MM.1S (cell line): Measurements from ENCODE around the gene FAM72B.
"Not testable (repeated sequence)": the region's sequence is repeated elsewhere in the genome, so short reads cannot be mapped to it uniquely, and the experiment has no call there.

Source experiments
- DNase-seq: peaks from one replicate; pipeline ENCODE4 v3.0.0-alpha.2; 2015
- H2AFZ ChIP-seq: fragments of 300-600 bp; sonication (generic); 2 replicates; pipeline ENCODE4 v1.6.0; 2016; ENCODE audit warnings: antibody characterized with exemption, low read length
- H3F3A ChIP-seq: fragments of 300-600 bp; sonication (generic); 2 replicates; pipeline ENCODE4 v1.6.1; 2016; ENCODE audit warnings: mild to moderate bottlenecking, antibody characterized with exemption, low read length, moderate library complexity, mixed read lengths; ENCODE audit not compliant: insufficient read depth
- H3K27ac ChIP-seq: fragments of 300-600 bp; sonication (generic); 2 replicates; pipeline ENCODE4 v1.5.1; 2016; ENCODE audit warnings: mild to moderate bottlenecking, low read length
- H3K27me3 ChIP-seq: fragments of 300-600 bp; sonication (generic); replicated peaks from 2 replicates; pipeline ENCODE4 v1.6.0; 2016; ENCODE audit warnings: low read length; ENCODE audit not compliant: insufficient read depth
- H3K36me3 ChIP-seq: fragments of 300-600 bp; sonication (generic); replicated peaks from 2 replicates; pipeline ENCODE4 v1.6.1; 2016; ENCODE audit warnings: mild to moderate bottlenecking, low read length, mixed read lengths; ENCODE audit not compliant: insufficient read depth
- H3K4me1 ChIP-seq: fragments of 300-600 bp; sonication (generic); 2 replicates; pipeline ENCODE4 v1.6.1; 2016; ENCODE audit warnings: low read length, mixed read lengths
- H3K4me2 ChIP-seq: fragments of 300-600 bp; sonication (generic); 2 replicates; pipeline ENCODE4 v1.6.0; 2016; ENCODE audit warnings: low read depth, low read length
- H3K4me3 ChIP-seq: fragments of 300-600 bp; sonication (generic); 2 replicates; pipeline ENCODE4 v1.5.1; 2016; ENCODE audit warnings: low read length, mixed read lengths
- H3K79me2 ChIP-seq: fragments of 300-600 bp; sonication (generic); 2 replicates; pipeline ENCODE4 v1.6.1; 2016; ENCODE audit warnings: mixed run types, low read length, mixed read lengths
- H3K9ac ChIP-seq: fragments of 300-600 bp; sonication (generic); 2 replicates; pipeline ENCODE4 v1.6.1; 2016; ENCODE audit warnings: low read length, mixed read lengths
- H3K9me2 ChIP-seq: fragments of 300-600 bp; sonication (generic); replicated peaks from 2 replicates; pipeline ENCODE4 v1.6.1; 2016; ENCODE audit warnings: mild to moderate bottlenecking, low read length, mixed read lengths; ENCODE audit not compliant: insufficient read depth
- H3K9me3 ChIP-seq: fragments of 300-600 bp; sonication (generic); replicated peaks from 2 replicates; pipeline ENCODE4 v1.6.1; 2016; ENCODE audit warnings: mild to moderate bottlenecking, low read length, mixed read lengths; ENCODE audit not compliant: insufficient read depth
- H4K20me1 ChIP-seq: fragments of 300-600 bp; sonication (generic); 2 replicates; pipeline ENCODE4 v1.6.1; 2016; ENCODE audit warnings: mild to moderate bottlenecking, low read length, moderate library complexity, mixed read lengths; ENCODE audit not compliant: insufficient read depth

The FAM72B gene

DNA sequence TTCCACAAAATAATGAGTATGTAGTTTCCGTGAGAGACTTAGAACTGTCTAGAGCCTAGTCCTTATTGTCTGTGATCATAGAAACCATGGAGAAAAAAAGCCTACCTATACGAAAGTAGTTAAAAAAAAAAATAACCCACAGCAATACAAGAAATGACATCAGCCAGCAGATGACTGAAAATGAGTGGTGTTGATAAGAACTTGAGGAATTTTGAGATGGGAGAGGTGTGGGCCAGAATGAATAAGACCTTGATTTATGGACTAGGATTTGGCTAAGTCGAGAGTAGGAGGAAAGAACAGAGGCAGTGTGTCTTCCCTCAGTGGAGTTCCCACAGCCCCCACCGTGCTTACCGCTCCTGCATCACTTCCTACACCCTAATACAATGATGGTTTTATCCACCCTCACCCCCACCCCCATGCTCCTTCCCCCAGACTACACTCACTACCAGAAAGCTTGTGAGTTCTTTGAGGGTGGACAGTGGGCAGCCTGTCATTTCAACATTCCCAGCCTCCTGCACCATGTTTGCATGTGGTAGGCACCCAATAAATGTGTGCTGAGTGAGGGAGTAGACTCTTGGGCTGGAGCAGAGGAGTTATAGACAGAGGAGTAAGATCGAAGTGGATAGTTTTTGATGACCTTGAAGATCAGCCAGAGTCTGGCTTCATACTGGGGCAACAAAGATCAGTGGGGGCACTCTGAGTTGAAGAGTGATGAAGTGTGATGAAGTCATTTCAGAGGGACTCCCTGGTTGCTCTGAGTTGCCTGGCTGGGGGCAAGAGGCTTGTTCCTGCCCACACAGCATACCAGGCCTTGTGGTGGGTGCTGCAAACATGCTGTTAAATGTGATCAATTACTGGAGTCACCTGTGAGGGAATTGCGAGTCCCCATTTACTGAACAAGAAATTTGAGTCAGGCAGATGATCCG, 21.9 kb upstream of the FAM72B start:
- H3K27me3 ChIP-seq, H3F3A ChIP-seq, H4K20me1 ChIP-seq, DNase-seq, H3K36me3 ChIP-seq, H3K4me2 ChIP-seq, H3K9ac ChIP-seq, H2AFZ ChIP-seq, H3K9me3 ChIP-seq, H3K4me1 ChIP-seq, H3K9me2 ChIP-seq, H3K4me3 ChIP-seq, H3K79me2 ChIP-seq, H3K27ac ChIP-seq: not testable (repeated sequence)

DNA sequence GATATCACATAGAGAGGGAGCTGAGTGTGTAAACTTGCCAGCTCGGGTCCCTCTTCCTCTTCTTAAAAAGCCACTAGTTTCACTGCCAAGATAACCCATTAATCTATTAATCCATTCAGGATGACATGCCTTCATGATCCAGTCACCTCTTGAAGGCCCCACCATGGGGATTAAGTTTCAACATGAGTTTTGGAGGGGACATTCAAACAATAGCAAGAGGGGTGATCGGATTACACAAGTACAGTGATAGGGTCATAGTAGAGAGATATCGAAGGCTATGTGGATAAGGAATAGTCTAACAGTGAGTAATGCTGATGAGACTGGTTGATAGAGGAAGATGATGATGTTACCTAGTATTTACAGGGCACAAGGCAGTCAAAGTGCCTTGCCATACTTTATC, 18.8 kb upstream of the FAM72B start:
- H3K27ac ChIP-seq, H3K4me2 ChIP-seq, DNase-seq, H3K4me3 ChIP-seq, H3K9me2 ChIP-seq, H4K20me1 ChIP-seq, H3K79me2 ChIP-seq, H3K4me1 ChIP-seq, H3K27me3 ChIP-seq, H3F3A ChIP-seq, H3K9ac ChIP-seq, H3K36me3 ChIP-seq, H3K9me3 ChIP-seq, H2AFZ ChIP-seq: not testable (repeated sequence)

GRCh38 chr1:121200985-121201981, 17.1 kb upstream of the FAM72B start:
- H3K4me2 ChIP-seq, H3K9me3 ChIP-seq, H3K27me3 ChIP-seq, H4K20me1 ChIP-seq, H2AFZ ChIP-seq, DNase-seq, H3K9me2 ChIP-seq, H3K4me1 ChIP-seq, H3K4me3 ChIP-seq, H3K36me3 ChIP-seq, H3K79me2 ChIP-seq, H3F3A ChIP-seq, H3K9ac ChIP-seq, H3K27ac ChIP-seq: not testable (repeated sequence)

GRCh38 chr1:121200232-121200631, 16.1 kb upstream of the FAM72B start:
- H3F3A ChIP-seq, H3K4me2 ChIP-seq: not testable (repeated sequence)

GRCh38 chr1:121199763-121200162, 15.6 kb upstream of the FAM72B start:
- not testable (repeated sequence) for H4K20me1 ChIP-seq, H3K27ac ChIP-seq, H2AFZ ChIP-seq, H3K4me1 ChIP-seq, H3K9me3 ChIP-seq, H3K79me2 ChIP-seq, H3K27me3 ChIP-seq, H3K4me3 ChIP-seq, H3K36me3 ChIP-seq, H3K9me2 ChIP-seq, H3K4me2 ChIP-seq, H3F3A ChIP-seq, DNase-seq, H3K9ac ChIP-seq

More at GRCh38 chr1:121200232-121200631, 16.1 kb upstream of the FAM72B start:
- not testable (repeated sequence) for H3K79me2 ChIP-seq, H3K36me3 ChIP-seq, H3K27ac ChIP-seq, H2AFZ ChIP-seq, H3K27me3 ChIP-seq, H3K9ac ChIP-seq, H3K4me3 ChIP-seq, H3K9me2 ChIP-seq, DNase-seq, H4K20me1 ChIP-seq, H3K4me1 ChIP-seq, H3K9me3 ChIP-seq

DNA sequence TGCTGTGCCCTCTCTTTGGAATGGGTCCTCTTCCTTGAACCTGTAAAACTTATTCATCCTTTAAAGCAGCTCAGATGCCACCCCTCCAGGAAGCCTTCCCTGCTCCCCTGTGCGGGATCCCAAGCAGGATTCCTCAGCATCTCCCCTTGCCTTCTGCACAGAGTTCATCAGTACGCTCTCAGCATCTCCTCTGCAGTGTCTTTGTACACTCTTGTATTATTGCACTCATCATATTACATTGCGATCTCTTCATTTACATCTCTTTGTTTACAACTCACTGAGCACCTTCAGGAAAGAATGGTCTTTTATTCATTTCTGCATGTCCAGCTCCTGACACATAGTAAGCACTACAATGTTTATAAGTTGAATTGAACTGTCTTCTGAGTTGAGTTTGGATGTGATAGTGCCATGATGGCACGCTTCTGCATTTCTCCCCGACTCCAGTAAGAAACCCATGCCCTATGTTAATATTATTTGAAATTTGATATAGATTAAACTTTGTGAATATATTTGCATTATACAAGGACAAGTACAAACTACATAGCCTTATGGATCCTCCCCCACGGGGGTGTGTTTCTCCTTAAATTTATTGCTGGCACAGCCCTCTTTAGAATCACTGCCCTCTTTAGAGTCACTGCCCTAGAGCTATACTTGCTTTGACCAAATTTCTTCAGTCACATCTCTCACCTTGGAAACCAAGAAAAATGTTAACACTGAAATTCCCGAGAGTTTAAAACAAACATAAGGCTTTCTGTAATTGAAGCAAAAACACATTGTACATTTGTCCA, 13.1 kb upstream of the FAM72B start:
- not testable (repeated sequence) for H3K27ac ChIP-seq, H2AFZ ChIP-seq, H3K79me2 ChIP-seq, H3F3A ChIP-seq, H3K9me3 ChIP-seq, H3K27me3 ChIP-seq, H3K4me3 ChIP-seq, DNase-seq, H3K9me2 ChIP-seq, H3K9ac ChIP-seq, H3K36me3 ChIP-seq, H3K4me2 ChIP-seq, H4K20me1 ChIP-seq, H3K4me1 ChIP-seq

DNA sequence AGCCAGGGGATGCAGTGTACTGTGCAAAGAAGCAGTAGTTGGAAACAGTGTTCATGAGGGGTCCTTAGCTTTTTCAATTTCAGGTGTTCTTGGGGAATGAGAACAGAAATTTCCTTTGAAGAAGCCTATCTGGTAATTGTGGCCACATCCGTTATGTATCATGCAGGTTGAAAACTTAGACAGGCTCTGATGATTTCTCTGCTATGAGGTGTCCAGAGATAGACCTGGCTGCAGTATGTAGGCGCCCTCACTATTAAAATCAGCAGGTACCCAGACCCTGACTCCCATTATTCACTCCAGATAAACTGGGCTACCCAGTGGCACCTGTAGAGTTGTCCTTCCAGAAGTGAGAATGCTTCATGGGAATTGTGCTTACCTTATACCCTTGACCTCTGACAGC, 8.4 kb upstream of the FAM72B start:
- not testable (repeated sequence) for DNase-seq

More for the DNA sequence above, 8.4 kb upstream of the FAM72B start:
- H4K20me1 ChIP-seq, H3K4me2 ChIP-seq, H3K79me2 ChIP-seq, H3K9me3 ChIP-seq, H2AFZ ChIP-seq, H3K27ac ChIP-seq, H3F3A ChIP-seq, H3K36me3 ChIP-seq, H3K4me3 ChIP-seq, H3K4me1 ChIP-seq, H3K27me3 ChIP-seq, H3K9ac ChIP-seq, H3K9me2 ChIP-seq: not testable (repeated sequence)
